HG03066 (cell line): ENCODE results near the gene SPAG7.

Experiments used
- ATAC-seq: cut with Tn5 transposase; IDR thresholded peaks from one replicate; pipeline ENCODE4 v1.9.1; 2021; ENCODE audit warnings: low read depth; ENCODE audit not compliant: unreplicated experiment

The SPAG7 gene

DNA sequence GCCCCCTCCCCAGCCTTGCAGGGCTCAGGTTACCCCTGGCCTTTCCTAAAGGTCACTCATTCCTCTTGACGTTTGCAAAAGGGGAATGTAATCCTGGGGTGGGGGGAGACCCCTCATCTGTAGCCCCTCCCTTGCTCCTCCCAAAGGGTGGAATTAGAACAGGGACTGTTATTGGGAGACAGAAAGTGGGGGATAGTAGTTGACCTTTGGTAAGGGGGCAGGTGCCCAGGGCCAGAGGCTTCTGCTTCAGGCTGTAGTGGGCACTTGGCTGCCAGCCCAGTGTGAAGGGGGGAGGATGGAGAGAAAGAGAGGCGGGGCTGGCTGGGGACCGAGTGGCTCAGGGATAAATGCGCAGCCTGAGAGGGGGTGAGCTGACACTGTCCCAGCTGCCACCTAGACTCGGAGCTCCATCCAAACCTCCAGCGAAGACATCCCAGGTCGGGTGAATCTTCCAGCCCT lies 16.8 kb downstream of the SPAG7 start, which contains the start of gene ENO3:
TSS of gene ENO3 (plus strand) at position 374 of the 459 bp plus-strand sequence. CDS start 711 bp downstream, outside the sequence.
- ATAC-seq, result no peak

- no peak for ATAC-seq
Measured at GRCh38 chr17:4950075-4950745, 17.4 kb downstream of the SPAG7 start.

DNA sequence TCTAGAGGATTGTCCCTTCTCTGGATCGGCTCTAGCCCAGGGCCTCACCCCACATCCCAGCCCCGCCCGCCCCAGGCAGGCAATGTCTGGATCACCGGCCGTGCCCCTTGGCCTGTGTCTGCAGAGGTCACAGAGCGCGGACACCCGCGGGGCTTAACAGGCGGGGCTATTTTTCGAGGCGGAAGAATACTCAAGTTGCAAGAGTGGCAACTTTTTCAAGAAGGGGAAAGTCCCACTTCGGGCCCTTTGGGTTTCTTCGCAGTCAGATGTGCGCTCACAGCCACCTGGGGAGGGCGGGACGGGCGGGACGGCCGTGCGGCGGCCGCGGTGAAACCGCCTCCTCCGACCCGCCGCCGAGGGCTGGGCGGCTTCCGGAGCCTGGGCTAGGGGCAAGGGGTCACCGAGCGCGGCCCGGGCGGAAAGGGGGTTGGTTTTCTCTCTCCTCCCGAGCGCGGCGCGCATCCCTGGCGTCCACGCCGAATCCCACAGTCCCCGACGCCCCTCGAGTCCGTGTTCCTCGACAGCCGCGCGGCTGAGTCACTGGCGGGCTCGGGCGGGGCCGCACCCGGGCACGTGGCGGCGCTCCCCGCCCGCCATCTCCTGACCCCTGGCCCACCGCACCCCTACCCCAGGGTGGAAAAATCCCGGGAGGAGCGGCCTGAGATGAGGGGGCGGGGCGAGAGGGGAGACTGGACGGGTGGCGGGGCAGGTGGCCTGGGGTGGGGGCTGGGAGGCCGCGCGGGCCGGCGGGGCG lies 18.1 kb downstream of the SPAG7 start:
- no peak for ATAC-seq

GRCh38 chr17:4948931-4949320 lies 18.7 kb downstream of the SPAG7 start:
- ATAC-seq, result no peak

DNA sequence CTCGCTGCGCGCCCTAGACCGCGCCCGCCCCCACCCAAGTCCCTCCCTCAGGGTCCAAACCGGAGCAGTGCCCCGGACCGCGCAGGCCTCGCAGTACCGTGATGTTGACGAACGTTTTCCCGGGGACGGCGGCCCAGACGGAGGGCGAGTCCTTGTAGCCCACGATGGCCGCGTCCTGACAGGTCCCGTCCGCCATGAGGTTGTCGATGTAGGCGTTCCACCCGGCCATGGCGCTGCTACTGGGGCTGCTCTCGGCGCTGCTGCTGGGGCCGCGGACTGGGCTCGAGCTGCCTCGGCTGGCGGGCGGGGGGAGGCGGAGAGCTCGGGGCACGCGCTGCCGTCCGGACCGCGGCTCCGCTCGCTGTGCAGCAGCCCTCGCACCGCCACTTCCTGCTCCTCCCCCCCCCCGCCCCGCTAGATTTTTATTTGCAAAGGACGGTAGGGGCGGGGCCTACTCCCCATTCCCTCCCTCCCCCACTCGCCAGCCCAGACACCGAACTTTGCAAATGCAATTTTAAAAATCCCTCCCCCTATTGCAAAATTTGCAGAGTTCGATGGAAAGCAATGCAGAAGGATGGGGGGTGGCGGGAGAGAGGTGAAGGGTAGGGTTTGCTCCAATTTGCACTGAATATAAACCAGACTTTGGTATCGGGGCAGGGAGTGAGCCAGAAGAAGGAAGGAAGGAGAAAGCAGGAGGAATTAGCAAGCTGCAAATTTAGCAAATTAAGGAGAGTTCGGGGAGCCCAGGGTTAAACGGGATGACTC lies 19.3 kb downstream of the SPAG7 start, which contains the start of gene PFN1:
TSS of gene PFN1 (minus strand) at position 365 of the 765 bp plus-strand sequence. CDS start at position 229, 136 bp downstream.
- ATAC-seq, result no peak

DNA sequence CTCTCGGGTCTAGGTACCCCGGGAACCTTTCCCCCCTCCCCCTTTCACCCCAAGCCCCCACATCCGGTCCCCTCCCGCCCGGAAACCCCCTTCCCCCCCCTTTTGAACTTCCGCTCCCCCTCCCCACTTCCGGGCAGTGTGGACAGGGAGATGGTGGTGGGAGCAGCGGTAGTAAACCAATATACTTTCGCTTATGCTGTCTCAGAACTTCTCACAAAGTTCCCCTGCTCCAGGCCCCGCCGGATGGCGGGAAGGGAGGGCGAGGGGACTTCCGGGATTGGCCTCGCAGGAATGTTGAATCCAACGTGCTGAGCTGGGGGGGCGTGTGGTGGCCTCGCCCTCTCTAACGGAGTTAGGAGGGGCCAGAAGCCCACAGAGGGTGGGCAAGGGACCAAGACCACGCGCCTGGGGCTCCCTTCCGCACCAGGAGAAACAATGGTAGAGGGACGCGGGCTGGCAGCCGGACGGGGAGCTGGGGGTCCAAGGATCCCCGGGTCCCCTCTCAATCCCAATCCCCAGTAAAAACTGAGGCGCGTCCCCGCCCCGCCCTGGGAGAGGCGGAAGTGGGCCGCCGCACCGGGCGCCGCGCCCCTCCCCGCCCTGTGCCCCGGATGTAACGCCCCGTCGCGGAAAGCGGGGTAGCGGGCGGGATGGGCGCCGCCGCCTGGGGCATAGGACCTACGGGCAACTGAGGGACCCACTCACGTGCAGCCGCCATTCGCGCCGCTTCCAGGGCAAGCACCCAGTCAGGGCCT lies 20.0 kb downstream of the SPAG7 start:
- no peak for ATAC-seq

- ATAC-seq, result no peak
Measured at GRCh38 chr17:4947010-4947410, 20.6 kb downstream of the SPAG7 start.

- no peak for ATAC-seq
Measured at GRCh38 chr17:4946312-4946976, 21.2 kb downstream of the SPAG7 start.

DNA sequence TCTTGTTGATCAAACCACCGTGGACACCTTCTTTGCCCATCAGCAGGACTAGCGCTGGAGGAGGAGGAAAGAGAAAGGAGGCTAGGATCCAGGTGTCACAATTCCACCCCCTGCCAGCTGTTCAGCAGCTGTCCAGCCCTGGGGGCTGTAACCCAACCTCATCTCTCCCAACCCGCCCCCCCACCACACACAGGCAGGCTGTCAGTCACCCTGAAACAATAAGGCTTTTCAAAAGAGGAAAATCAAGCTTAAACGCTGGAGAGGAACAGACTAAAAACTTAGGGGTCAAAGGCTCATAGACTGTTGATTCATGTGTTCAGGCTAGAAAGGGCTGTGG lies 21.7 kb downstream of the SPAG7 start:
- no peak for ATAC-seq

GRCh38 chr17:4945176-4945943 lies 22.3 kb downstream of the SPAG7 start:
- no peak for ATAC-seq

GRCh38 chr17:4944554-4945175 lies 23.0 kb downstream of the SPAG7 start:
- no peak for ATAC-seq

GRCh38 chr17:4944163-4944553 lies 23.5 kb downstream of the SPAG7 start:
- no peak for ATAC-seq

- no peak for ATAC-seq
Measured at GRCh38 chr17:4942760-4943508, 24.7 kb downstream of the SPAG7 start.

GRCh38 chr17:4941319-4941610 lies 26.4 kb downstream of the SPAG7 start:
- no peak for ATAC-seq

DNA sequence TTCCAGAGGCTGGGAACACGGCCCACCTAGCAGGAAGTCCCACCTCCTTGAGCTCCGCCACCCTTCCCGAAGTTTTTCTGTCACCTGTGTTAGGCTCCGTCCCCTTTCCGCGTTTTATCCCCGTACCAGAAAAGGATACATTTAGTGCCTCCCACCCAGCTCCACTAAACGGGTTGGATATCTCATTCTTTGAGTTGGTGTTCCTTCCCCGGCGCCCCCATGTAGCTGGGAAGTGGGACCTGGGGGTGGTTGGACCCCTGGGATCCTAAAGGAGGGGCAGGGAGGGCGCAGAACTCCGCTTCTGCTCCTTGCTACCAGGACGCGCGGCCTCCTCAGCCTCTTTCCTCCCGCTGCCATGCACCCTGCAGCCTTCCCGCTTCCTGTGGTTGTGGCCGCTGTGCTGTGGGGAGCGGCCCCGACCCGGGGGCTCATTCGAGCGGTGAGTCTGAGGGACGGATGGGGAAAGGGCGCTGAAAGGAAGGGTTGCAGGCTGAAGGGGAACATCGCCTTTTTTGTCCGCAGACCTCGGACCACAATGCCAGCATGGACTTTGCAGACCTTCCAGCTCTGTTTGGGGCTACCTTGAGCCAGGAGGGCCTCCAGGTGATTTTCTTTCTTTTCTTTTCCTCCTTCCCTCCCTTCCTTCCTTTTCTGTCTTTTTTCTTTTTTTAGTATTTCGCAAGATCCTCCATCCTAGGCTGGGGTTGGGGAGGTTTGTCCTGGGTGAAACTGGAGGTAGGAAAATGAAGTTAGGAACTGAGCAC lies 26.9 kb downstream of the SPAG7 start:
- ATAC-seq, result no peak

DNA sequence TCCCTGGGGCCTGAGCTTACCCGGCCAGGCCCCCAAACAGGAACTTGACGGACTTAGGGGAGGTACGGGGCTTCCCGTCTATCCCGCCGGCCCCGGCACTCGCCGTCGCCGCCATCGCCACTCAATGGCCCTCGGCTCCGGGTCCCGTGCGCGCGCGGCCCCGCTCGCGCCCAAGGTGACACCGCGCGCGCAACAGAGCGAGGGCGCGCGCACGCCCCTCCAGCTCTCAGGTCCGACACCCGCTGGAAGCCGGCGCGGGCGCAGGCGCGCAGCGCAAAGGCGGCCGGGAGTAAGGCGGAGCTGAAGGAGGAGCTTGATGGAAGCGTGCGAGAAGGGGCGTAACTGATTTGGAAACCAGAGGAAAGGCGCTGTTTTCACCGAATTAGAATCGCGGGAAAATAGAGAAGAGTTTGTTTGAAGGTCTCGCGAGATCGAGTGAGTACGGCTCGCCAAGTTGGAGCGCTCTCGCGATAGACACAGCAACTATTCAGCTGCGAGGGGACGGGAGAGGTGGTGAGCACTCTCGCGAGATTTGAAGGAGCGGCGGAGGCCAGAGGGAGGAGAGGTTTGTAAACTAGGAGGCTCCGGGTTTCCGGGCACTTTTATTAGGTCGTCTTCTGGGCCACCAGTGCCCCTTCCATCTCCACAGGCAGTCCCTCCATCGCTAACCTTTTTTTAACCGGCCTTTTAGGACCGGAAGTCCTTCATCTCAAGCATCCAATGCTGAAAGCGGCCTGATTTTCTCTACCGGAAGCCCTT lies 27.6 kb downstream of the SPAG7 start, which contains the start of the genes RNF167 and SLC25A11:
TSS of gene RNF167 (plus strand) at position 473 of the 759 bp plus-strand sequence. CDS start 642 bp downstream, outside the sequence.
TSS of gene SLC25A11 (minus strand) at position 251 of the 759 bp plus-strand sequence. CDS start at position 115, 136 bp downstream.
- peak; percentile 72 for ATAC-seq

GRCh38 chr17:4939546-4939795 lies 28.1 kb downstream of the SPAG7 start:
- no peak for ATAC-seq
